GM18526 (cell line): ENCODE results near the gene TAF6L.

Experiments used
- POLR2A ChIP-seq: IDR thresholded peaks from 3 replicates; pipeline ENCODE4 v1.6.1; 2011; ENCODE audit not compliant: insufficient read length; ENCODE audit errors: extremely low read depth

The TAF6L gene, protein sequence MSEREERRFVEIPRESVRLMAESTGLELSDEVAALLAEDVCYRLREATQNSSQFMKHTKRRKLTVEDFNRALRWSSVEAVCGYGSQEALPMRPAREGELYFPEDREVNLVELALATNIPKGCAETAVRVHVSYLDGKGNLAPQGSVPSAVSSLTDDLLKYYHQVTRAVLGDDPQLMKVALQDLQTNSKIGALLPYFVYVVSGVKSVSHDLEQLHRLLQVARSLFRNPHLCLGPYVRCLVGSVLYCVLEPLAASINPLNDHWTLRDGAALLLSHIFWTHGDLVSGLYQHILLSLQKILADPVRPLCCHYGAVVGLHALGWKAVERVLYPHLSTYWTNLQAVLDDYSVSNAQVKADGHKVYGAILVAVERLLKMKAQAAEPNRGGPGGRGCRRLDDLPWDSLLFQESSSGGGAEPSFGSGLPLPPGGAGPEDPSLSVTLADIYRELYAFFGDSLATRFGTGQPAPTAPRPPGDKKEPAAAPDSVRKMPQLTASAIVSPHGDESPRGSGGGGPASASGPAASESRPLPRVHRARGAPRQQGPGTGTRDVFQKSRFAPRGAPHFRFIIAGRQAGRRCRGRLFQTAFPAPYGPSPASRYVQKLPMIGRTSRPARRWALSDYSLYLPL

DNA sequence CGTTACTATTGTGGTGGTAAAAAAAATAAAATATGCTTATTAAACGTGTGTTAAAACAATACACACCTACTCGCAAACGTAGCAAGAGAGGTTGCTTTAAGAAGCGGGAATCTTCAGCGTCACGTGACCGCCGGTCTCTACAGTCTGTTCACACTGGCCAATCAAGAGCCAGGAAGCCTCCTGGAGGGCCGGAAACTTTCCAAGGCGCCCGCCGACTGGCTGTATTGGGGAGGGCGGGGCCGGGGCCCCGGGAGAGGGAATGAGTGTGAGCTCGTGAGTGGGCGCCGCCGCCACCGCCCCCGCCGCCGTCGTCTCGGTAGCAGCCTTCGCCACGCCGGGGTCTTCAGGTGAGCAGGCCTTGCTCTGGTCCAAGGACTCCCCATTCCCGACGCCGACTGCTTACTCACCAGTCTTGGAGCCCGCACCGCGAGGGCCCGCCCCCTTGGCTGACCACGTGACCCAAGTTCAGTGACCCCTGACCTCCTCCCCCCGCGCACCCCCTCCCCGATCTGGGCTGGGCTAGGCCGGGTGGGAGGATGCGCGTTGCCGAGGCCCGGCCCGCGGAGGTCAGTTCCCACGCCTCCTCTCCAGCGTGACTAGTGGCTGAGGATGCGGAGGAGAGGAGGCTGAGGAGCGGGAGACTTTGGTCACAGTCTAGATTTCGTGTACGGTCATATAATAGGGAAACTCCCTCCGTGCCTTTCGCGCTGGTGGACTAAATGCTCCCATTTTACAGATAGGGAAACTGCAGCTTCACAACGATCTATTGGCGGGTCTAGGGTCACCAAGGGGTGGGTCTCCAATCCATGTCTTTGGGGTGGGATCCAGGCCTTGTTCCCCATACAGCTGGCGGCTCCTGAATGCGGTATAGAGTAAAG is at the start of gene TAF6L:
TAF6L (plus strand) TSS at position 253 of the 878 bp plus-strand sequence. CDS start 4,388 bp downstream, outside the sequence.
- peak; percentile 57 for TF ChIP-seq POLR2A

DNA sequence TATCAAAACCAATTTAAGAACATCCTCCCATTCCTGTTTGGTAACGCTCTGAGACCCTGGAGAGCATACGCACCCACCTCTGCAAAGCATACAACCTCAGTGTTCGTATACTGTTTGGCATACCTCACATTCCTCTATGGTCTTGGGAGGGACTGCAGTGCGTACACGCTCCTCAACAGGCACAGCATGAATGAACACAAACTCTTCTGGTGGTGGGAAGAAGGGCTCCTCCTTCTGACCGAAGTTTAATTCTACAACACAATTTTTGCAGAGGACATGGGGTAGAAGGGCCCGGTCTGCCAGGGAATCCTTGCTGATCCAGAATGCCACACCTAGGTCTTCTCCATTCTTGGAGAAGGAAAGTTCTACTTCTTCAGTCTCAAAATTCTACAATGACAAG is 49.2 kb upstream of the TAF6L start:
- TF ChIP-seq POLR2A: no peak

DNA sequence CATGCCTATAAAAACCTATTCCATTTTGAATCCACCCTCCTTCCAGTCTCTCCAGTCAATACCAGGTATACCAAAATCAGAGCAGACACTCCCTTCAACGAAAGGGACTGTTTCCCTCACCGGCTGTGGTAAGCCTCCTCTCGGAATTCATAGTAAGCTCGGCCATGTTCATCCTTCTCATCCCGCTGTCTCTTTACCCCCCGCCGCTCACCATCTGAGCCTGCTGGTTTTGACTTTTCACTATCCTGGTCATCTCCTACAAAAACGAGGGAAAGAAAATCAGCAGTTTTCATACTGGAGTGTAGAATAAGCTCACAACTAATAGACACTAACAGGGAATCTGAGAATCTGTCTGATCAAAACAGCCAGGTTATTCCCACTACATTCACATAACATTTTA is 47.0 kb upstream of the TAF6L start:
- no peak for TF ChIP-seq POLR2A

DNA sequence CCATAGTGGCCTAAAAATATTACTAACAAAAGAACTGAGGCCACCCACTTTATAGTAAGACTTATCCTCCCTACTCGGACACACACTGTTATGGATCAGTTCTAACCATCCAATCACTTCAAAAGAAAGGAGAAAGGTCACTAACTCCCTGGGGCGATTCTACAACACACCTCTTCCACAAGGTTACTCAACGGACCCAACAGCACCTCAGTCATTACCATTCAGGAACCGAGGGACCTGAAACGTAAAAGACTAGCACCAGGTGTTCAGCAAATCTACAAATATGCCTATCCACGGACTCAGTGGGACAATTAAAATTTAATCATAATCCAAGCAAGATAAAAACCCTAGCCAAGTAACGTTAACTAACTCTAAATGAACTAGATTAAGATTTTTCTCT is 45.5 kb upstream of the TAF6L start:
- TF ChIP-seq POLR2A: no peak

DNA sequence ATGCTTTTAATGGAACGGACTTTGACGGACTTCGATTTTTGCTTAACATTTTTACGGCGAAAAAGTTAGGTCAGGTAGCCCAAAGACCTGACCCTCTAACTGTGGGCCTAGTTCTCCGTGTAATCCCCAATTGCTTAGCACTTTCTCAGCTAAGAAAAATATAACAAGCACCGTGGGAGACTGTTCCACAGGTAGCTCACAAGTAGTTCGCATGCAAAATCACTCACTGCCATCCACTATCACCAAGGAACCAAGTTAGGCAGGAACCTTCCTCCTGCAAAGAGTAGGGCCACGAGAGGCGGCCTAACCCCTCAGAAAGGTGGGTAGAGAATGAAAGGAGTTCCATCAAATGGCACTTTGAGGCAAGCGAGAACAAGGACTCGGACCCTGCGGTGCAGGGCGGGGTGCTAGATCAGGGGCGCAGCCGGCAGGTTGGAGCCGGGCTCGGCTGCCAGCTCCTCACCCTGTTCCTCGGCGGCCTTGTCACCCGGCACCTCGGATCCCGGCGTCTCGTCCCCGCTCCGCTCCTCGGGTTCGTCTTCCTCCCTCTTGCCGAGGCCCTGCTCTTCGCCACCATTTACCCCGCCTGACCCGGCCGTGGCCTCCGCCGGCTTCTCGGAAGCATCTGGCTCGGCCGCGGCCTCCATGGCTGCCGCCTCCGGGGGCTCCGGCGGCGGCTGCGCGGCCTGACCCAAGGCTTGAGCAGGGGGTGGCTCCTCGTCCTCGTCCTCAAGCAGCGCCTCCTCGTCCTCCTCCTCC is 44.9 kb upstream of the TAF6L start:
- no peak for TF ChIP-seq POLR2A

DNA sequence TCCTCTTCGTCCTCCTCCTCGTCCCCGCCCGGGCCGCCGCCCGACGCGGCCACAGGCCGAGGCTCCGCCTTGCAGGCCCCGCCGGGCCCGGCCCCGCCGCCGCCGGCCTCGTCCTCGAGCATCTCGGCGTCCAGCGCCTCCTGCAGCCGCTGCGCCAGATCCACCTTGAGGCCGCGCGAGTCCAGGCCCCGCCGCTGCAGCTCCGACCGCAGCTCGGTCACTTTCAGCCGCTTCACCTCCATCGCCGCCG is 44.4 kb upstream of the TAF6L start:
- TF ChIP-seq POLR2A: no peak

DNA sequence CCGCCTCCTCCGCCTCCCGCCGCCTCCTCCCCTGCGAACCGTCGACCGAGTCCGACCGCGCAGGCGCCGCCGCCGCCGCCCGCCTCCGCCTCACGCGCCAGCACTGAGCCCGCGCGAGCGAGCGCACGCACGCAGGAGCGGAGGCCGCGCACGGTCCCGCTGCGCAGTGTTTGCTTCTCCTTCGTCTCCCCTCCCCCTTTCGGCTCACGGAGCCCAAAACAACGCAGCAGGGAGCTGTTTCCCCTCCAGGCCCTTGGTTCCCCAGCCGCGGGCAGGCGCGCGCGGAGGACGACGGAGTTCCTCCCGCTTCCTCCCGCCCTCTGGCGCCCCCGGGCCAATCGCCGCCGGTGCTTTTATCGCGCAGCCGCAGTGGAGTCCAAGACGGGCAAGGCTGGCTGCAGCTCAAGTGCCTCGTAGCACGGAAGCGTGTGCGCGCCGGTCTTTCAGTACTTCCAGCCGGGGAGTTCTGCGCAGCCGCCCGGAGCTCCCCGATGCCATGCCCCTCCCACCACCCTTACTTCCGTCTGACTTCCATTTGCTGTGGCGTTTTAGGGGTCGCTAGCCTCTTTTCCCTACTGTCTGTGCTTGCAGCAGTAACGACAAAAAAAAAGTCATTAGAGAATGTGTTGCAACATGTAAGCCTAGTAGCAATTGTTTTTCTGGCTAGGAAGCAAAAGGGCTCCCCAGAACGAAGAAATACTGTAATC is 43.9 kb upstream of the TAF6L start, which contains the start of gene HNRNPUL2:
HNRNPUL2 (minus strand) TSS at position 293 of the 707 bp plus-strand sequence. CDS start 301 bp downstream, outside the sequence.
- peak; percentile 95 for TF ChIP-seq POLR2A

DNA sequence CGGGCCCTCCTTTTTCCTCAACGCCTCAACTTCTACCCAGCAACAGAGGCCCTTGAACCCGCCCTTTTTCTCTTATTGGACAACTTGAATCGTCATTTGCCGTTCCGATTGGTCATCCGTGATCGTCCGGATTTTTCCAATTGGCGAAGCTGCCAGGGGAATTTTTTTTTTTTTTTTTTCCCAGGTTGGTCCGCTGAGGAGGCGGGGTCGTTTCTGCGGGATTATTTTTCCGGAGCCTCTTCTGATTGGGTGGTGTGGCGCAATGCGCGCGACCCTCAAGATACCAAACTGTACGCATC is 43.4 kb upstream of the TAF6L start:
- no peak for TF ChIP-seq POLR2A

DNA sequence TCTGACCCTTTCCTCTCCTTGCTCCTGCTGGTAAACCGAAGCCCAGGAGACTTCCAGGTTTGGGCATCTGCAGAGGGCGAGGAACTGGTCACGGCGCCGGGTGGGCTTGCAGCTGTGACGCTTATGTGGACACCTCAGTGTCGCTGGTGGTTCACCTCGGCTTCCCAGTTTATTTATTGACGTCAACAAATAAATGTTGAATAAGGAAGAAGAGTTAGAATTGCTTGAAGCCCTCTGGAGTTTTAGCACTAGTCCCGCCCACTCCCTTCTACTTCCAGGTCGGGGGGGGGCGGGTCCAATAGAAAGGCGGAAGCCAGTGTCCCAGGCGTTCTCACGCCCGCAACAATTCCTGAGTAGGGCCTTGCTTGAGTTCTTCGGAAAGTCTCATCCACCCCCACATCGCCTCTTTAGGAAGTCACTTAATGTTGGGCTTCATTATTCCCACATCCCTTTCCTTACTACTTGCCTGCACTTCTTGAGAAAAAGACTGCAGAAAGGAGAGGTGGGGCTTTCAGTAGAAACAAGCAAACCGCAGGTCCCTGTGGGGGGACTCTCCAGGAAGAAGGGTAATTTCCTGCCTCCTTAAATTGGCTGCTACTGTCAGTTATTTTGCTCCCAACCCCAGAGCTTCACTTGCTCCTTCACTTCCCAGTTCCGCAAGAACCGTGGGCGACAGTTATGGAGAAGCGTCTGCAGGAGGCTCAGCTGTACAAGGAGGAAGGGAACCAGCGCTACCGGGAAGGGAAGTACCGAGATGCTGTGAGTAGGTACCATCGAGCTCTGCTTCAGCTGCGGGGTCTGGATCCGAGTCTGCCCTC is 42.8 kb upstream of the TAF6L start, which contains the start of gene TTC9C:
TTC9C (plus strand) TSS at position 316 of the 818 bp plus-strand sequence; CDS start at position 679, 363 bp downstream.
- peak; percentile 56 for TF ChIP-seq POLR2A

DNA sequence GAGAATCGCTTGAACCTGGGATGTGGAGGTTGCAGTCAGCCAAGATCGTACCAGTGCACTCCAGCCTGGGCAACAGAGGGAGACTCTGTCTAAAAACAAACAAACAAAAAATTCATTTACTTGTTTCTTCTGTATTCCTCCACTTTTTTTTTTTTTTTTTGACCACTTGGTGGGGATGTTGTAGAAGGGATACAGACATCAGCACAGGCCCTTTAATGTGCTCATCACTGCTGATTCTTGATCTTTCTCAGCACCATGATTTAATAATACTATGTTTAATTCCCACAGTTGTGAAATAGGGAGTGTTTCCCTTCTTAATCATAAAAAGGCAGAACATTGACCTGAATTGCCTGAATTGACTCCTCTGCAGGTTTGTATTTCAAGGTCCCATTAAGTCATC is 38.4 kb upstream of the TAF6L start:
- no peak for TF ChIP-seq POLR2A

DNA sequence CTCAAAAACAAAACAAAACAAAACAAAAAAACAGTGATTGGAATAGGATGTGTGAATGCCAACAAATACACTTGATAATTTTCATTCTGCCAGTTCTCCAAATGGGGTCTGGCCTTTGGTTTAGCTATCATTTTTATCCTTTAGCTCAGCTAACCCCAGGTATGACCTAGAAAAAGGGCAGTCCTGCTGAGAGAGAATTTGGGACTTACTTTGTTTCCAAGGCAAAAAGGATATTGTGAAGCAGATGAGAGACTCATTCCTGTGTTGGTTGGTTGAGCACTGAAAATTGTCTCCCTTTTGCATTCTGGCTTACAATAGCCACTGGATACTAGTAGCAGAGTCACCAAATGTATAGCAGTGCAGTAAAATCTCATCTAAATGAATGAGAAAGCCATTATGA is 34.0 kb upstream of the TAF6L start:
- no peak for TF ChIP-seq POLR2A

DNA sequence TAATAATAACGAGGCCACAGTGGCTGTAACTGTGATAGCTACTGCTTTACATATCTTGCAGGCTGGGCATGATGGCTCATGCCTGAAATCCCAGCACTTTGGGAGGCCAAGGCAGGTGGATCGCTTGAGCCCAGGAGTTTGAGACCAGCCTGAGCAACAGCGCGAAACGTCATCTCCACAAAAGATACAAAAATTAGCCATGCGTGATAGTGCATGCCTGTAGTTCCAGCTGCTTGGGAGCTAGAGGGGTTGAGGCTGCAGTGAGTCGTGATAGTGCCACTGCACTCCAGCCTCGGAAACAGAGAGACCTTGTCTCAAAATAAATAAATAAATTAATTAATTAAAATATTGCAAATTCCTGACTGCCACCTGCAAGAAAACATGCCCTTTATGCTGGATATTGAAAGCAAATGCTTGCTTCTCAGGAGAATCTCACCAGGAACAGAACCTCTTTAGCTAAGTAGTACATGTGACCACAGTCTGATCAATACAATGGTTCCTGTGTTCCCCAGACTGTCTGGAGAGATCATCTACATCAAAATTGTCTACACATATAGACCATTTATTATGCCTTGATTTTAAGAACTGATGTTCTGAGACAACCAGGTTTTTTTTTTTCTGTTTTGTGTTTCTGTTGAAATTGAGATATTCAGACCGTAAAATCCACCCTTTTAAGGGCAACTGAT is 23.6 kb upstream of the TAF6L start:
- no peak for TF ChIP-seq POLR2A

DNA sequence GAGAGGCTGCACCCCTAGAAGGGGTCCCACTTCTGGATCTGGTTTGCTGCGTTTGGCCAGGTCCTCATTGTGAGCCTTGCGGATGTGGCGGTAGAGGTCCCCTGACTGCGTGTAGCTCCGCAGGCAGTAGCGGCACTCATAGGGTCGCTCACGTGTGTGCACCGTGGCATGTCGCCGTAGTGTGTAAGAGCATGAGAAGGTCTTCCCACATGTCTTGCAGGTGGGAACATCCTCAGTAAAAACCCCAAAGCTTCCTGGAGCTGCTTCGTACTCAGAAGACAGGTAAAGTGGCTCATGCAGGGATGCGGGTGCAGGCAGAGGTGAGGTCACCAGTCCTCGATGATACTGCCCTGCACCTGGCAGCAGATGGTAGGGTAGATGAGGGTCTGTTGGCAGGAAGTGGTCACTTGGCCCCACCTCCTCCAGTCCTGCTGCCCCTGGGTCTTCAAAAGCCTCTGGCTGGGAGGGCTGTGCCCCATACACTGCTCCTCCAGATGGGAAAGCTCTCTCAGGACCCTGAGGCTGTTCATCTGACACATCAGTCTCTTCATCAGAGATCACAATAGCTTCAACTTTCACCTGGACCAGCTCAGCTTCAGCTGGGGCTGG is 18.9 kb upstream of the TAF6L start:
- no peak for TF ChIP-seq POLR2A
